Medulla oblongata (tissue), 1 donor: Measurements from ENCODE around the gene TNFAIP3.
"Not testable (repeated sequence)": the region's sequence is repeated elsewhere in the genome, so short reads cannot be mapped to it uniquely, and the experiment has no call there.

Experiments
- DNase-seq: peaks from one replicate; pipeline ENCODE4 v3.0.0-alpha.2; 2015; ENCODE audit errors: extremely low spot score

The TNFAIP3 gene

DNA sequence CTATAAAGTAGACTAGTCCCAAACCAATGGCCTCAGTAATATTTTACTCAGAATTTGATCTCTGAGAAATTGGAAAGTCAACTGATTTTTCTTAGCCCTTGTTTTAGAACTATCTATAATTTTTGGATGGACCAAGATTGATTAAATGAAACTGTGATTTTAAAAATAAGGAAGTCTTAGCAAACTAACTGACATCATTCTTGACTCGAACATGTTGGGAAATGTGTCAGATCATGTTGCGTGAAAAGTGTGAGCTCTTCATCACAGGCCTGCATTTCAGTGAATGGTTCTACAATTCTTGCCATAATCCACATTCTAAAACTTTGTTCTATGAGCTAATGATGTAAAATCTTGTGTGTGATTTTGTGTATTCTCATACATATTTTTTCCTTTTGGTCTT, 11.0 kb downstream of the TNFAIP3 start:
- DNase-seq = no peak

DNA sequence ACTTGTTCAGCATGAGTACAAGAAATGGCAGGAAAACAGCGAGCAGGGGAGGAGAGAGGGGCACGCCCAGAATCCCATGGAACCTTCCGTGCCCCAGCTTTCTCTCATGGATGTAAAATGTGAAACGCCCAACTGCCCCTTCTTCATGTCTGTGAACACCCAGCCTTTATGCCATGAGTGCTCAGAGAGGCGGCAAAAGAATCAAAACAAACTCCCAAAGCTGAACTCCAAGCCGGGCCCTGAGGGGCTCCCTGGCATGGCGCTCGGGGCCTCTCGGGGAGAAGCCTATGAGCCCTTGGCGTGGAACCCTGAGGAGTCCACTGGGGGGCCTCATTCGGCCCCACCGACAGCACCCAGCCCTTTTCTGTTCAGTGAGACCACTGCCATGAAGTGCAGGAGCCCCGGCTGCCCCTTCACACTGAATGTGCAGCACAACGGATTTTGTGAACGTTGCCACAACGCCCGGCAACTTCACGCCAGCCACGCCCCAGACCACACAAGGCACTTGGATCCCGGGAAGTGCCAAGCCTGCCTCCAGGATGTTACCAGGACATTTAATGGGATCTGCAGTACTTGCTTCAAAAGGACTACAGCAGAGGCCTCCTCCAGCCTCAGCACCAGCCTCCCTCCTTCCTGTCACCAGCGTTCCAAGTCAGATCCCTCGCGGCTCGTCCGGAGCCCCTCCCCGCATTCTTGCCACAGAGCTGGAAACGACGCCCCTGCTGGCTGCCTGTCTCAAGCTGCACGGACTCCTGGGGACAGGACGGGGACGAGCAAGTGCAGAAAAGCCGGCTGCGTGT, 11.6 kb downstream of the TNFAIP3 start:
- no peak for DNase-seq

DNA sequence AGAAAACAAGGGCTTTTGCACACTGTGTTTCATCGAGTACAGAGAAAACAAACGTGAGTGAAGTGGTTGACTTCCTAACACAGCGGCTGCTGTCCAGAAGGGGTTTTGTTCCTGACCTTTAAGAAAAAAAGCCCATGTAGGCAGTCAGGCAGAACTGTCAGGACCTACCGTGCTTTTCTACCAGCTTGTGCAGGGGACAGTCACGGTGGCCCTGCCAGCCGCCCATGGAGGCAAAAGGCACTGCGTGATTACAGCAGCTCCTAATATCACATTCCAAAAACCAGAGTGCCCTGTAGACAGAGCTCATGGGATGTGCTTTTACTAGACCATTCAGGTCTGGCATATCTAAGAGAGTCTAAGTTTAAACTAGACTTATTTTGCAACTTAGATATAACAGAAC, 12.2 kb downstream of the TNFAIP3 start:
- no peak for DNase-seq

DNA sequence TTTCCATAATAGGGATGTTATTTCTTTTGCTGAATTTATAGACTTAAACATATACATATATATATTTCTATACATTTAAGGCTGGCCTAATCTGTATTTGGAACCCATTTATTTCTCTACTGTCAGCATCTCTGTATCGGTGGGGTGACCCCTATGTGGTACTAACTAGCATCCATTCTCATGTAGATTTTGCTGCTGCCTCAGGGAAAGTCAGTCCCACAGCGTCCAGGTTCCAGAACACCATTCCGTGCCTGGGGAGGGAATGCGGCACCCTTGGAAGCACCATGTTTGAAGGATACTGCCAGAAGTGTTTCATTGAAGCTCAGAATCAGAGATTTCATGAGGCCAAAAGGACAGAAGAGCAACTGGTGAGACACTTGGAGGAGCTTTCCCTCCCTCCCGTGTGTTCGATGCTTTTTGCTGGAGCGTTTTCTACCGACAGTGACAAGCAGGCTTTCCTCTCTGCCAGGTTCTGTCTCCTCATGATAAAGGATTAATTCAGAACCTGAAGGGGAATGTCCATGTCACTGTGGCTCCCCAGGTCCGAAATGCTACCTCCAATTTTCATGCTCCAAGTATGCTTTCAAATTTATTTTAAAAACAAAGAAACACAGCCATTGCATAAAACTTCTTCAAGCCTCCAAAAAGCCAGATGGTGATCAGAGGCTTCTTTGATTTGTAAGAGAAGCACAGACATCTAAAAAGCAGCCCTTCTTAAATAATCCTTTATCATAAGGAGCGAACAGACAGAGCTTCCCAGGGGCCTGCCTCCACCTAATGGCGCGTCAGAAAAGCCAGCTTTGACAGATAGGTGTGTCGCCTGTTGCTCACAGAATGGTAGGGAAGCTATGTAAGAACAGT, 13.1 kb downstream of the TNFAIP3 start:
- DNase-seq = no peak

DNA sequence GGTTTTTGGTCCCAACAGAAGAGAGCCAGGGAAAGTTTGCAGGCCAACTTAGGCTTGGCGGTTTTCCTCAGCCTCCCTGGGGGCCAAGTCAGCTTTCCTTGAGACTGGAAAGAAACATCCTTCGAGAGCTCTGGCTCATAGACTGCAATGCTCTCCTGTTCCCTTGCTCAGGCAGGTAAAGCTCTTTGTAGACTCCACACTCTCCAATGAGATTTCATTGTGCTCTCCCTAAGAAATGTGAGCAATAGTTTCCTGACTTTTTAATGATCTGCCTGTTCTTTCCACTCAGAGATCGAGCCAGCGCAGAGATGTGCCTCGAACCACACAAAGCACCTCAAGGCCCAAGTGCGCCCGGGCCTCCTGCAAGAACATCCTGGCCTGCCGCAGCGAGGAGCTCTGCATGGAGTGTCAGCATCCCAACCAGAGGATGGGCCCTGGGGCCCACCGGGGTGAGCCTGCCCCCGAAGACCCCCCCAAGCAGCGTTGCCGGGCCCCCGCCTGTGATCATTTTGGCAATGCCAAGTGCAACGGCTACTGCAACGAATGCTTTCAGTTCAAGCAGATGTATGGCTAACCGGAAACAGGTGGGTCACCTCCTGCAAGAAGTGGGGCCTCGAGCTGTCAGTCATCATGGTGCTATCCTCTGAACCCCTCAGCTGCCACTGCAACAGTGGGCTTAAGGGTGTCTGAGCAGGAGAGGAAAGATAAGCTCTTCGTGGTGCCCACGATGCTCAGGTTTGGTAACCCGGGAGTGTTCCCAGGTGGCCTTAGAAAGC, 13.9 kb downstream of the TNFAIP3 start:
- no peak for DNase-seq

DNA sequence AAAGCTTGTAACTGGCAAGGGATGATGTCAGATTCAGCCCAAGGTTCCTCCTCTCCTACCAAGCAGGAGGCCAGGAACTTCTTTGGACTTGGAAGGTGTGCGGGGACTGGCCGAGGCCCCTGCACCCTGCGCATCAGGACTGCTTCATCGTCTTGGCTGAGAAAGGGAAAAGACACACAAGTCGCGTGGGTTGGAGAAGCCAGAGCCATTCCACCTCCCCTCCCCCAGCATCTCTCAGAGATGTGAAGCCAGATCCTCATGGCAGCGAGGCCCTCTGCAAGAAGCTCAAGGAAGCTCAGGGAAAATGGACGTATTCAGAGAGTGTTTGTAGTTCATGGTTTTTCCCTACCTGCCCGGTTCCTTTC, 14.4 kb downstream of the TNFAIP3 start:
- no peak for DNase-seq

DNA sequence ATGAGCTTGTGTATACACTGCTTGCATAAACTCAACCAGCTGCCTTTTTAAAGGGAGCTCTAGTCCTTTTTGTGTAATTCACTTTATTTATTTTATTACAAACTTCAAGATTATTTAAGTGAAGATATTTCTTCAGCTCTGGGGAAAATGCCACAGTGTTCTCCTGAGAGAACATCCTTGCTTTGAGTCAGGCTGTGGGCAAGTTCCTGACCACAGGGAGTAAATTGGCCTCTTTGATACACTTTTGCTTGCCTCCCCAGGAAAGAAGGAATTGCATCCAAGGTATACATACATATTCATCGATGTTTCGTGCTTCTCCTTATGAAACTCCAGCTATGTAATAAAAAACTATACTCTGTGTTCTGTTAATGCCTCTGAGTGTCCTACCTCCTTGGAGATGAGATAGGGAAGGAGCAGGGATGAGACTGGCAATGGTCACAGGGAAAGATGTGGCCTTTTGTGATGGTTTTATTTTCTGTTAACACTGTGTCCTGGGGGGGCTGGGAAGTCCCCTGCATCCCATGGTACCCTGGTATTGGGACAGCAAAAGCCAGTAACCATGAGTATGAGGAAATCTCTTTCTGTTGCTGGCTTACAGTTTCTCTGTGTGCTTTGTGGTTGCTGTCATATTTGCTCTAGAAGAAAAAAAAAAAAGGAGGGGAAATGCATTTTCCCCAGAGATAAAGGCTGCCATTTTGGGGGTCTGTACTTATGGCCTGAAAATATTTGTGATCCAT, 15.3 kb downstream of the TNFAIP3 start:
- DNase-seq = no peak

DNA sequence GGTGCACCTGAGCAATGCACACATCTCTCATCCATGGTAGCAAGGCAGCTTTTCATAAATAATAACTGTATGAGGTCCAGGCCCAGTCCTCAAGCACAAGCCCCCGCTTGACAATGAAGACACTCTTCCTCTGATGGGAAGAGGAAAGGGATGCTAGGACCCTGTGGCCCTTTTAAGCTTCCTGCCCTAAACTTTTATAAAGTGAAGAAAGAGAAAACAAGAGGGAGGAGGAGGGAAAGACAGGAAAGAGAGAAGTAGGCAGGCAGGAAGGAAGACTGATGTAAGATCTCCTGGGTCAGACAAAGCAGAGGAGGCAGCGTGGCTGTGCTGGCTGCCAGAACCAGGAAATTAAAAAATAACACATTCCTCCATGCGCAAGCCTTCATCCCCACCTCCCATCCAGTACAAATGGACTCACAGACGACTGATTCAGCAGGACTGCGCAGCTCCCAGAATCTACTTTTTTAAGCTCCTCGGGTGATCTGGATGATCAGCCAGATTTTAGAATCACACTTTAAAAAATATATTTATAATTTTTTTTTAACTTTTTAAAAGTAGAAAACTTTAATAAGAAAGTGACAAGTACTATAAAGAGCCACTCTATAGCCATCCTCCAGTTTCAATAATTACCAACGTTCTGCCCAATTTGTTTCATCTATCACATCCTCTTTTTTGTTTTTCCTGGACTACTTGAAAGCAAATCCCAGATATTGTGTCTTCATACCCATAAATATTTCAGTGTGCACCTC, 16.5 kb downstream of the TNFAIP3 start:
- no peak for DNase-seq

DNA sequence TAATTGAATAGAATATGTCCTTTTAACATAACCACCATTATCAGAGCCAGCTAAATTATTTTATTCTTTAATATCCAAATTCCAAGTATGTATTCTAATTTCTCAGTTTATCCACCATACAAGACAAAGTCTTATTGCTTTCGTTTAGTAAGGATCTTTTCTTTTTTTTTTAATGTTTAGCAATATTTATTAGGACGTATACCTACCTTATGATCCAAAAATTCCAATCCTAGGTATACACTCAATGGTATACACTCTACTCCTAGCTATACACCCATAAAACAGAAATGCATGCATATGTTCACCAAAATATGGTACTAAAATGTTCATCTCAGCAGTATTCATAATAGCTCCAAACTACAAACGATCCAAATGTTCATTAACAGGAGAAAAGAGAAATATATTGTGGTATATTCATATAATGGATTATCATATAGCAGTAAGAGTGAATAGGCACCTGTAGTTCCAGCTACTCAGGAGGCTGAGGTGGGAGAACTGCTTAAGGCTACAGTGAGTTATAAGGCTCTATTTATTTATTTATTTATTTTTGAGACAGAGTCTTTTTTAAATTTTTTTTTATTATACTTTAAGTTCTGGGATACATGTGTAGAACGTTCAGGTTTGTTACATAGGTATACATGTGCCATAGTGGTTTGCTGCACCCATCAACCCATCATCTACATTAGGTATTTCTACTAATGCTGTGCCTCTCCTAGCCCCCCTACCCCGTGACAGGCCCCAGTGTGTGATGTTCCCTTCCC, 17.3 kb downstream of the TNFAIP3 start:
- no peak for DNase-seq

DNA sequence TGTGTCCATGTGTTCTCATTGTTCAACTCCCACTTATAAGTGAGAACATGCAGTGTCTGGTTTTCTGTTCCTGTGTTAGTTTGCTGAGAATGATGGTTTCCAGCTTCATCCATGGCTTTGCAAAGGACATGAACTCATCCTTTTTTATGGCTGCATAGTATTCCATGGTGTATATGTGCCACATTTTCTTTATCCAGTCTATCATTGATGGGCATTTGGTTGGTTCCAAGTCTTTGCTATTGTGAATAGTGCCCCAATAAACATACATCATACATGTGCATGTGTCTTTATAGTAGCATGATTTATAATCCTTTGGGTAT, 17.8 kb downstream of the TNFAIP3 start:
- not testable (repeated sequence) for DNase-seq

DNA sequence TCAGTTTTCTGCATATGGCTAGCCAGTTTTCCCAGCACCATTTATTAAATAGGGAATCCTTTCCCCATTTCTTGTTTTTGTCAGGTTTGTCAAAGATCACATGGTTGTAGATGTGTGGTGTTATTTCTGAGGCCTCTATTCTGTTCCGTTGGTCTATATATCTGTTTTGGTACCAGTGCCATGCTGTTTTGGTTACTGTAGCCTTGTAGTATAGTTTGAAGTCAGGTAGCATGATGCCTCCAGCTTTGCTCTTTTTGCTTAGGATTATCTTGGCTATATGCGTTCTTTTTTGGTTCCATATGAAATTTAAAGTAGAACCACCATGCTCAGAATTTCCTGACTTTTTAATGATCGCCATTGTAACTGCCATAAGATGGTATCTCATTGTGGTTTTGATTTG, 19.2 kb downstream of the TNFAIP3 start:
- not testable (repeated sequence) for DNase-seq

DNA sequence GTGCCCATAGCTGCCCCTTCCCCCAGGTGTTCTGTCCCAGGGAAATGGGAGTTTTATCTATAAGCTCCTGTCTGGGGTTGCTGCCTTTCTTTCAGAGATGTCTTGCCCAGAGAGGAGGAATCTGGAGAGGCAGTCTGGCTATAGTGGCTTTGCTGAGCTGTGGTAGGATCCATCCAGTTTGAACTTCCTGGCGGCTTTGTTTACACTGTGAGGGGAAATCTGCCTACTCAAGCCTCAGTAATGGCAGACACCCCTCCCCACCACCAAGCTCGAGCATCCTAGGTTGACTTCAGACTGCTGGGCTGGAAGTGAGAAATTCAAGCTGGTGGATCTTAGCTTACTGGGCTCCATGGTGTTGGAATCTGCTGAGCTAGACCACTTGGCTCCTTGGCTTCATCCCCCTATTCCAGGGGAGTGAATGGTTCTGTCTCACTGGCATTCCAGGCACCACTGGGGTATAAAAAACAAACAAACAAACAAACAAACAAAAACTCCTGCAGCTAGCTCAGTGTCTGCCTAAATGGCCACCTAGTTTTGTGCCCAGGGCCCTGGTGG, 24.0 kb downstream of the TNFAIP3 start:
- no peak for DNase-seq

DNA sequence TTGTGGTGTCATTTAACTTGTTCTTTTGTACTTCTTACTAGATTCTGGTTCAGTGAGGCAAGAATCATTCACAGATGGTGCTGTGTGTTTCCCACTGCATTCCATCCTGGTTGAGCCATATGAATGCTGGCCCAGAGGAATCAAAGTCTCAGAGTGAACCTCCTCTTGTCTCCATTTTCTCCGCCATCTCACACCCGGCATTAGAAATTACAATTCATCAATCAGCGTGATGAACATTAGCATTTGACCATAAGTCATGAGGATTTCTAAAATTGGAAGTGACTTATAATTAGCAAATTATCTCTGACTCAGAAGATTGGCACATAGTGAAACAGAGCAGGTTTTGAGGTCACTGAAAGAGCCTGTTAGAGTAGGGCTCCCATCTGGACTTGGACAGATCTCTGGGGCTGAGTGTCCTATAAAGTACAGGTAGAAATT, 25.2 kb downstream of the TNFAIP3 start:
- no peak for DNase-seq

DNA sequence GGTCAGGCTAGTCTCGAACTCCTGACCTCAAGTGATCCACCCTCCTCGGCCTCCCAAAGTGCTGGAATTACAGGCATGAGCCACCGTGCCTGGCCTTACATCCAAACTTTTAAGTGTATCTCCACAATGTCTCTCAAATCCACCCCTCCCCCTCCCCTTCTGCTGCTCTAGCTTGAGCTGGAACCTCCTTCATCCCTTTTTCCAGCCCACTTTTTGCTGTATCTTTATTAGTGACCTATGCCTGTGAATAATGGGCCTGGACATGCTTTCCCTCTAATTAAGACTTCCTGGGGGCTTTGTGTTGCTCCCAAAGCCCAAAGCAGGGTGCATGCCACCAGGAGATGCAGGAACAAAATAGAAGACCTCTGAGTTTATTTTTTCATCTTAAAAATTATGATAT, 26.1 kb downstream of the TNFAIP3 start:
- no peak for DNase-seq

DNA sequence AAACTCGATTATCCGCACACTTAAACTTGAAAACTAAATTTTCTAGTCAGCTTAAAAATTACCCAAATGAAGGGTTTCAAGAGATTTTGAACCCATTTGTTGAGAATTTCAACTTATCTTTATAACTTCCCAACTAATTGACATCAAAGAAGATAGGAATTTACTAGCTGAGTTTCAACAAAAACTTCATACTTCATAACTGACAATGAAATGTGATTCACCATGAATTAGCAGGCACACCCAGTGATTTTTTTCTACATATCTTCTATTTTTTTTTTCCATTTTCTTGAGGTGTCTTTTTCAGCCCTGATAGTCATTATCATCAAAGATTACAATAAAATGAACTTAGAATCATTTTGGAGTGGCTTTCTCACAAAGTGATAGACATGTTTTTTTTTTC, 26.7 kb downstream of the TNFAIP3 start:
- no peak for DNase-seq

DNA sequence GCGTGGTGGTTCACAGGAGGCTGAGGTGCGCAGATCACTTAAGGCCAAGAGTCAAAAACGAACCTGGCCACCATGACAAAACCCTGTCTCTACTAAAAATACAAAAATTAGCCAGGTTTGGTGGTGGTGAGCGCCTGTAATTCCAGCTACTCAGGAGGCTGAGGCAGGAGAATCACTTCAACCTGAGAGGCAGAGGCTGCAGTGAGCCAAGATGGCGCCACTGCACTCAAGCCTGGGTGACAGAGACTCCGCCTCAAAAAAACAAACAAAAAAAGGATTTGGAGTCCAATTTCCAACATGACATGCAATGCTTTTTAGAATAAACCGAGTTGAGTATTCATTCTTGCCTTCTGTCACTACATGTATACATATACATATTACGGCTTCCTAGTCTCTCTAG, 27.3 kb downstream of the TNFAIP3 start:
- not testable (repeated sequence) for DNase-seq

DNA sequence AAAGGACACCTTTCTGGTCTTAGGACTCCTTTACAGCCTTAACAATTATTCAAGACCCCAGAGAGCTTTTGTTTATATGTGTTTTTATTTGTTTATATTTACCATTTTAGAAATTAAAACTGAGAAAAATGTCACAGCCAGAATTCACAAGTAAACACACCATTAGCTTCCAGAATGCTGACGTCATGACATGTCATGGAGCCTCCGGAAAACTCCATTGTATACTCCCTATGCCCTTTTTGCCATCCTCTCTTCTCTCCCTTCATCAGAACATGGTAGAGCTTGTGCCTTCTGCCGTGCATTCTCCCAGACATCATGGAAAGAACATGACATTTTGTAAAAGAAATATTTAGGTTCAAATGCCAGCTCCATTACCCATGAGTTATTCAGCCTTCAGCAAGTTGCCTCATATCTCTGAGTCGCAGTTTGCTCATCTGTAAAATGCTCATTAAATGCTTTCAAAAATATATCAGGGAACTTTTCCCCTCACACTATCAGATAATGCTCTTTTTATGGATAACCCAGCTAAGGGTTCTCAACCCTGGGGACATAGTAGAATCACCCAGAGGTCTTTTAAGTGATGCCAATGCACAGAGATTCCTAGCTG, 27.8 kb downstream of the TNFAIP3 start:
- no peak for DNase-seq

DNA sequence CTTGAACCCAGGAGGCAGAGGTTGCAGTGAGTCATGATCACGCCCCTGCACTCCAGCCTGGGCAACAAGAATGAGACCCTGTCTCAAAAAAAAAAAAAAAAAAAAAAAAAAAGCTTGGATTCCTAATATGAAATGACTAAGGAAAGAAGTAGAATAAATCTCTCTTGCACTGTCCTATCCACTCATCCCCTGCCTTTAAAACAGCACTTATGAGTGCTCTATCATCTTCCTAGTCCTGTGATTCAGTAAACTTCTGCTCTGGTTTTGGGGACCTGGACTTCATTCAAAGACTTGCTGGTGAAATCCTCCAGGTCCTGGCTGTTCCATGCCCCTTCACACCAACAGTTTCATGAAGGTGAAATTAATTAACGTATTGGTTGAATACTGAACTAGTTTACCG, 29.6 kb downstream of the TNFAIP3 start:
- no peak for DNase-seq

DNA sequence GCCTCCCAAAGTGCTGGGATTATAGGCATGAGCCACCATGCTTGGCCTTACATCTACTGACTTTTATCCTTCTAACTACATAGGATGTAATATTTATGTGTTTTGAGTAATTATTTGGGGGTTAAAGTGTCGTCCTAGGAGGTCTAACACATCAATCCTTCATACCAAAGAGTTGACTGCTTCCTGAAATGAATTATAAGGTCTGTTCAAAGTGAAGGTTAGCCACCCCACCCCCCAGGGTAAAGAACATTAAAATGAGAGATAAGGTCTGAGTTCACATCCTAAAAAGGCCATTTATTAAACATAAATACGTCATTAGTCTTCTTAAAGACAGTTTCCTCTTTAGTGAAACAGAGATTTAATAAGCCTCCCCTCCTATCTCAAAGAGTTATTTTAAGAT, 33.8 kb downstream of the TNFAIP3 start:
- DNase-seq = no peak

DNA sequence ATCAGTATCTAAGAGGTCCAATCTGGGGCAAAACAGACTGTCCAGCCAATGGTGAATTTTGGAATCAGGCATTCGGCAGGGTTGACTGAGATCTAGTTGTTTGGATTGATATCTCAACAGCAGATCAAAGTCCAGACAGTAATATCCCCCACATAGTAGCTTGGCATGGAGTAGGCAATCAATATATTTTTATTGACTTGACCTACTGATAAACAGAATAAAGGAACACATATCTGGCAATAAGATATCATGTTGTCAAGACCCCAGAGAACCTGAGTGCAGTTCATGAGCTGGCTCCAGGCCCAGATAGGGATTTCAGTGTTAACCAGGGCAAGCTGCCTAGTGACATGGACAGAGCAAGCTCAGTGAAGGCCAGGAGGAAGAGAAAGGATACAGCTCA, 34.4 kb downstream of the TNFAIP3 start:
- no peak for DNase-seq
